ENCODE results near the gene CCDC69.
"Not testable (repeated sequence)": the region's sequence is repeated elsewhere in the genome, so short reads cannot be mapped to it uniquely, and the experiment has no call there.

The CCDC69 gene

GRCh38 chr5:151186538-151186937, 37.4 kb downstream of the CCDC69 start:
- no peak for DNase-seq

- DNase-seq: no peak
Measured at GRCh38 chr5:151186052-151186451, 37.8 kb downstream of the CCDC69 start.

GRCh38 chr5:151184316-151185042, 39.4 kb downstream of the CCDC69 start:
- no peak for DNase-seq

GRCh38 chr5:151183456-151184245, 40.2 kb downstream of the CCDC69 start:
- DNase-seq: no peak

GRCh38 chr5:151182976-151183375, 40.9 kb downstream of the CCDC69 start:
- DNase-seq: no peak

- DNase-seq: no peak
Measured at GRCh38 chr5:151182524-151182900, 41.4 kb downstream of the CCDC69 start.

- no peak for DNase-seq
Measured at GRCh38 chr5:151181818-151182523, 41.9 kb downstream of the CCDC69 start.

- no peak for DNase-seq
Measured at GRCh38 chr5:151180291-151180690, 43.6 kb downstream of the CCDC69 start.

GRCh38 chr5:151179489-151179840, 44.4 kb downstream of the CCDC69 start:
- DNase-seq: no peak

GRCh38 chr5:151178777-151179488, 45.0 kb downstream of the CCDC69 start:
- DNase-seq: no peak

GRCh38 chr5:151178372-151178771, 45.5 kb downstream of the CCDC69 start:
- no peak for DNase-seq

- not testable (repeated sequence) for DNase-seq
Measured at GRCh38 chr5:151176268-151176667, 47.6 kb downstream of the CCDC69 start.

GRCh38 chr5:151174612-151175101, 49.2 kb downstream of the CCDC69 start:
- no peak for DNase-seq

GRCh38 chr5:151173711-151174611, 49.9 kb downstream of the CCDC69 start:
- no peak for DNase-seq

GRCh38 chr5:151171529-151171928, 52.4 kb downstream of the CCDC69 start:
- no peak for DNase-seq

GRCh38 chr5:151168602-151169344, 55.1 kb downstream of the CCDC69 start:
- DNase-seq: no peak

GRCh38 chr5:151167022-151167421, 56.9 kb downstream of the CCDC69 start:
- no peak for DNase-seq

GRCh38 chr5:151164687-151165392, 59.1 kb downstream of the CCDC69 start:
- peak; percentile 15 for DNase-seq

GRCh38 chr5:151162776-151163175, 61.1 kb downstream of the CCDC69 start:
- no peak for DNase-seq

GRCh38 chr5:151159649-151160373, 64.1 kb downstream of the CCDC69 start:
- no peak for DNase-seq

All from DMS79 (cell line).